GM19372 (cell line): ENCODE measurements around the gene NFYB.
"Not testable (repeated sequence)": the region's sequence is repeated elsewhere in the genome, so short reads cannot be mapped to it uniquely, and the experiment has no call there.

Source experiments
- ATAC-seq: cut with Tn5 transposase; IDR thresholded peaks from one replicate; pipeline ENCODE4 v1.9.1; 2021; ENCODE audit warnings: mild to moderate bottlenecking, low read depth, moderate library complexity; ENCODE audit not compliant: unreplicated experiment

The NFYB gene

DNA sequence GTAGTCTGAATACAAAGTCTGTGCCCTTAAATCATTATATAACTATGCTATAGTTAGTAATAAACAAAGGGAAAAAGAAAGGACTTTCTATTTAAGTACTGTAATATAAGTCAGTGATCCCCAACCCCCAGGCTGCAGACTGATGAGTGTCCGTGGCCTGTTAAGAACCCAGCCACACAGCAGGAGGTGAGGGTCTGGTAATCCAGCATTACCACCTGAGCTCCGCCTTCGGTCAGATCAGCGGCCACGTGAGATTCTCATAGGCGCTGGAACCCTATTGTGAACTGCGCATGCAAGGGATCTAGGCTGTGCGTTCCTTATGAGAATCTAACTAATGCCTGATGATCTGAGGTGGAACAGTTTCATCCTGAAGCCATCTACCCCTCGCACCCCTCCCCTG, 15.7 kb downstream of the NFYB start:
- ATAC-seq: no peak

DNA sequence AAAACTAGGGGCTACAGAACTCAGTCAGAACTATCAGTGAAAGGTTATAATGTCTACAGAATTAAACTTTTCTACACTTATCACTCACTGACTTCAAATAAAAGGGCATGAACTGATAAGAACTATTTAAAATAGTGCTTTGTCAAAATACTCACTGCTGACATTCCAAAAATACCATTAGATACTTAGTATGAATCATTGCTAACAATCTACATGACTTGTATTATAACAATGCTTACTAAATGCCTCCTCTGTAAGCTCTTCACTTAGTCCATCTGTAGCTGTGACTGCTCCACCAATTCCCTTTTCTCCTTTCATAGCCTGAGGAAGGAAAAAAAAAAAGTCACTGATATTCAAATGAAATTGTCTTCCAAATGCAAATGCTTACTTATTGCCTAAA, 17.0 kb downstream of the NFYB start:
- no peak for ATAC-seq

DNA sequence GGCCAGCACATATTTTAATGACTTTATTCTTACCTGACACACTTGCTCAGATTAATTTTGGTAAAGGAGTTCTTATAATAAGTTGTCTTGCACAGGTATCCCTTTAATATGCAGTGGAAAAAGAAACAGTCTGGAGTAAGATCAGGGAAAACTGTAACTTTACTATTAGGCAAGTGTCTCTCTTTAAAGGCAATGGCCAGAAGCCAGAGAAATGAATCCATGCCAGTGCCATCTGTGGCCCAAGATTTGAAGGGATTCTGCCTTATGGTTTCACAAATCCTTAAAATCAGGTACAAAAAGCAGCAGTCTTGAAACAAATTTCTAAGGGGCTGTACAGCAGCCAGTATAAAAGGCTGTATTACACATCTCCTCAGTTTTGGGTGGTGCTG, 22.4 kb downstream of the NFYB start:
- ATAC-seq: no peak

DNA sequence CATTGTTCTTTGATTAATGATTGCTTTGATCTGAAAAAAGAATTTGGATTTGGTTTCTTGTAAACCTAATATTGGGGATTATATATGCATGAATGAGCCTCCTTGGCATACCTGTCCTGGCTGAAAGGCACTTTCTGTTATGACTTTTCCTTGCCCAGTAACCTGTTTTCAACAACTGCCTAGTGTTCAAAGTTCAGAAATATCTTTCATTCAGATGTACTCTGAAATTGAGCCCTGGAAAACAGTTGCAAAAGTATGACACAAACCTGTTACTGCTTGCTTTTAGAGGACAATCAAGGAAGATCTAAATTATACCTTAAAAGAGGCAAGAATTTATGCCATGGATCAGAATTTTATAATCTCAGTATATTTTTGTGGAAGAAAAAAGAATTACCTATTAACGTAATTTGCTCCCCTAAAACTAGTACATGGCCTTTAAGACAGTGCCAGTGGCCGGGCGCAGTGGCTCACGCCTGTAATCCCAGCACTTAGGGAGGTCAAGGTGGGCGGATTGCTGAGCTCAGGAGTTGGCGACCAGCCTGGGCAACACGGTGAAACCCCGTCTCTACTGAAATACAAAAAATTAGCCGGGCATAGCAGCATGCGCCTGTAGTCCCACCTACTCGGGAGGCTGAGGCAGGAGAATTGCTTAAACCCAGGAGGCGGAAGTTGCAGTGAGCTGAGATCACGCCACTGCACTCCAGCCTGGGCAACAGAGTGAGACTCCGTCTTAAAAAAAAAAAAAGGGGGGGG, 23.0 kb downstream of the NFYB start:
- not testable (repeated sequence) for ATAC-seq

DNA sequence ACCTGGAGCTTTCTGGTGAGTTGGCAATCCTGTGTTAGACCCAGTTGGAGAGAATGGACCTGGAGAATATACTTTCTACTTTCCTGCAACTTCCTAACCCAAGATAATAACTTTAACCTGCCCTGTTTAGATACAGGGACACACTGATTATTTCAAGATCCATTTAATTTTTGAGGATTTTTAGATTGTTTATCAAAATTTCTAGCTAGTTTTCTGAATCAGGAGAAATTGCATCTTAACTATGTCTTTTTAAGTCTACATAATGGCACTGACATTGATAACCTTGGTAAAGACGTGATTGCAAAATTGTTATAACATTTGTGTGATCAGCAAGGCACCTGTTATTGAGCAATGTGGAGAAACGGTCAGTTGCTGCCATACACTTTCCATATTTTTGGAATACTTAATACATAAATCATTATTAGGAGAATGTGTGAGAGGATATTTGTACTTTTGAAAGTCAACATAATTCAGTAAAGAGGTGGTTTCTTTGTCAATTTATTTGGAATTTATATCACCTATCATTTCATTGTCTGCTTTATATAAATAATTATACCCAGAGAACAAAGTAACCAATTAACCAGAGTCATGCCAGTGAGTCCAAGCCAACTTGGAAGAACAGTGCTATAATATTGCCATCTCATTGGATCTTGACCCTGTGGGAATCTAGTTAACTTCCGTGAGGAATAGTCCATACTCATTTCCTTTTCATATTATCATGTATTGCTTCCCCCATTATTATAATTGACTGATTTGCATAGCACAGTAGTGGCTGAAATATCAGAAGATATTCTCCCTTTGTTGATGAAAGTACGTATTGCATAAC, 28.4 kb downstream of the NFYB start:
- no peak for ATAC-seq

DNA sequence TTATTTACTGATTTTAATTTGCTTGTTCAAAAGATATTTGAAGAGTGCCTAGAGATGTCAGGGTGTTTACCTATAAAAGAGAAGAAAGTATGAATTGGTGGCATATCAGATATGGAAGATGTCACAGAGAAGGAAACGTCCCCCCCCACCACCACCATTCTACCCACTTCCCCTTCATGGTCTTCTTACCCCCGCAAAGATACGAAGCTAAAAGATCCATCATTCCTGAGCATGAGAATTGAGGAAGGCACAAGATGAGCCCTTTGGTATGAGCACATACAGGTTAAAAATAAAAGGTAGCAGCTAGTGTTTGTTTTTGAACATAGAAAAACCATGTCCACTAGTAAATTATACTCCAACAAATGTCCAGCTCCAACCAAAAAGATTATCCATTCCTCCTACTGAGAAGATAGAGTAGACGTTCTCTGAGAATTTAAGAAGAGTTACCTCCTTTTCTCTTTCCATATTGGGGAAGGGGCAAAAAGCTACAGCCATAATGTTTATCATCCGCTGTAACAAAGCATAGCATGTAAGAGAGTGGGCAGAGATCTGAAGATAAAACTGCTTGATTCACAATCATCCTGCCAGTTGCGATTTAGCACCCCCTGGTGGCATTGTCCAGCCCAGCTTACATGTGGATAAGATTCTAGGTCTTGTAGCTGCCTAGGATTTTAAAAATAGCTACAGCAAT, 29.1 kb downstream of the NFYB start:
- no peak for ATAC-seq

DNA sequence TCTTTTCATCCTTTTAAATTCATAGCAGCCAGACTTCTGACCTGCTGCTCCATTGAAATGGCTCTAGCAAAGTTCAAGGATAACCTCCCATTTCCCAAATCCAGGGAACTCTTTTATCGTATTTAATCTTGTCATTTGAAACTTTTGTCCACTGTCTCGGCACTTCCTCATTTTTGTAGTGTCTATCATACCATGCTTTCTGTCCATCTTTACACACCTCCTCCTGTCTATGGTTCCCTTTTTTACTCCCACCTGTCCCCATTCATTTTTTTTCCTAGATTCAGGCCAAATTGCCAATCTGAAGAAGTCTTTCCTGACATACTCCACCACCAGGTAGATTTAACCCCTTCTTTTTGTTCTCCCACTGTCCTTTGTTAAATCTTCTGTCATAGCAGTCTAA, 31.0 kb downstream of the NFYB start:
- no peak for ATAC-seq

DNA sequence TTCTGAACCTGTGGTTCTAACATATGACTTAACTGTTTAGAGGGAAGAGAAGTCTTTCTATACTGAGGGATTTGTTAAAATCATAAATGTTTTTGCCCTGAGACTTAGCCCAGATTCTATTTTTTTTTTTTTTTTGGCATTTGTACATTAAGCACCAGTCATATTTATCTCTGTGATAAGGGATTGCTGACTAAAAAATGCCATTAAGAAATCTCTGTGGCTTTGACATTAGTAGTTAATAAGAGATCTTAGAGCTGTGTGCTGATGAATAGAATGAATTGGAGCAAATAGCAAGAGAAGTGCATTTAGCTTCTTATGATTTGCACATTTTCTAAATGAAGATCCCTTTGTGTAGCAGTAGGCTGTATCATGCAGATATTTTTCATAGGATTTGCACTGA, 32.5 kb downstream of the NFYB start:
- ATAC-seq: no peak

DNA sequence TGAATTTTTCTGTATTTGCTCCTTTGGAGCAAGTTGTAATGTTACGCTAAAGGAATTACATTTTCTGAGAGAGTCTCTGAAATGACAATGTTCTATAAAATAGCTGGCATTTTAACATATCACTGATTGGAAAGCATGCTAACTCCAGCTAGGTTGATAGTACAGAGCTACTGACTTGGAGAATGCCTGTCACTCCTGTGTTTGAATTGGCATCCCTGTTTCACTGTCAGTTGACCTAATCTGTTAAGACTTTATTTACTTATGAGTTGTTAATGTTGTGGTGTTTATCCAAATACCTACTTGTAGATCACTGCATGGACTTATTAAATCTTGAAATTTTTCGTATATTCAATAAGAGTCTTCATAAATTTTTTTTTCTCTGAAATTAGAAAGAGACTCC, 40.1 kb downstream of the NFYB start:
- ATAC-seq: no peak

DNA sequence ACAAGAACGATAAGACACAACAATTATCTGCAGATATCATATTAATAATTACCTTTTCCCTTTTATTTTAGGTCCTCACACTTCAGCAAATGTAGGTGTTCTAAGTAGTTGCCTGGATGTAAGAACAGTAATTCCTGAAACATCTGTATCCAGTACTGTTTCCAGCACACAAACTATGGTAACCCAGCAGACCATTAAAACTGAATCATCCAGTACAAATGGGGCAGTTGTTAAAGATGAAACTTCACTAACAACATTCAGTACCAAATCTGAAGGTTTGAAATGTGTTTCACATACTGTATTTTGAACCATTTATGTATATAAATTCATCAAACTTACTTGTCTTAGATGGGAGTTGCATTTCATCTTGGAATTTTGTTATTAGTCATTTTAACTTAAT, 42.7 kb downstream of the NFYB start:
- ATAC-seq: no peak

DNA sequence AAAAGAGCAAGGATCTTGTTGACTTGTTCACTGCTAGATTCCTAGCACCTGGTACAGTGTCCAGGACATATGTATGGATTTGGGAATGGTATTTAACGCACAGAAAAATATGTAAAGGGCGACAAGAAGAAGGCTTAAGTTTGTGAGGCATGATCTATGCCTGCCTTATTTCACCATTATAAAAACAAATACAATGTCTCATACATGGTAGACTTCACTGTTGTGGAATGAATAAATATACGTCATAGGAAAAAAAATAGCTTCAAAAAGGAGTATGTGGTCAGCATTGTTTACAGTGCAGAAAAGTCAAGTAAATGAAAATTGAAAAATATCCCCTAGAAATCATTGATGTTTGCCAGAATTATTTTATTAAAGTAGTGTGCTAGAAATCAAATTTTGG, 43.7 kb downstream of the NFYB start:
- no peak for ATAC-seq

DNA sequence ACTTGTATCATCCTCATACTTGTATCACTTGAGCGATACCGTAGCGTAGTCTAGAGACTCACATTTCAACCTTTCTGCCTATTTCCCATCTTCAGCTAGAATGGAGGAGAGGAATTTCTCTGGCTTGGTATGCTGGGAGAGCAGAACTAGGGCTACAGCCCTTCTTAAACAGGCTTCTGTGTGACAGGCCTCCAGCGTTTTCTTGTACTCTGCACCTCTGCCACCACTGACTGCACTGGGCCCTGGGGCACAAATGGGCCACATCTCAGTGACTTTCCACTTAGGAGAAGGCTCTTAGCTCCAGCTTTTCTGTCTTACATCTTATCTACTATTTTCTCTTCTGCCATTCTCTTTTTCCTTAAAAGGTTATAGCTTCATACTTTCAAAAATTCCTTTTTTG, 46.9 kb downstream of the NFYB start:
- no peak for ATAC-seq

DNA sequence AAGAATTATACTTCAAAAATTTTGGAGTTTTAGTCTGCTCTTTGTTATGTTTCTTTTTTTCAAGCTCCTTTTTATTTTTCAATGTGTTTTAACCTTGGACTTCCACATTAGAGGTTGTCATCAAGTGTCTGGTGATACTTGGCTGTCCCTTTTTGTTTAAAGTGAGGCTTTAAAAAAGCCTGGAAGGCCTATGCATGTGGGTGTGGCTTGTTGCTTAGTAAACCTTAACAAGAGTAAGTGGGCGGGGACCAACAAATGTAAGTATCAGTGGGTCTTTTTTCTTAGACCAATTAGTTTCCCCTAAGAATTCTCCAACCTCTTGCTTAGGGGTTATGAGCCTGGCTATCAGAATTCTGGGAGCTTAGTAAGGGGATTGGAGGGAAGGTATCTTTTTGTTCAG, 47.3 kb downstream of the NFYB start:
- no peak for ATAC-seq

DNA sequence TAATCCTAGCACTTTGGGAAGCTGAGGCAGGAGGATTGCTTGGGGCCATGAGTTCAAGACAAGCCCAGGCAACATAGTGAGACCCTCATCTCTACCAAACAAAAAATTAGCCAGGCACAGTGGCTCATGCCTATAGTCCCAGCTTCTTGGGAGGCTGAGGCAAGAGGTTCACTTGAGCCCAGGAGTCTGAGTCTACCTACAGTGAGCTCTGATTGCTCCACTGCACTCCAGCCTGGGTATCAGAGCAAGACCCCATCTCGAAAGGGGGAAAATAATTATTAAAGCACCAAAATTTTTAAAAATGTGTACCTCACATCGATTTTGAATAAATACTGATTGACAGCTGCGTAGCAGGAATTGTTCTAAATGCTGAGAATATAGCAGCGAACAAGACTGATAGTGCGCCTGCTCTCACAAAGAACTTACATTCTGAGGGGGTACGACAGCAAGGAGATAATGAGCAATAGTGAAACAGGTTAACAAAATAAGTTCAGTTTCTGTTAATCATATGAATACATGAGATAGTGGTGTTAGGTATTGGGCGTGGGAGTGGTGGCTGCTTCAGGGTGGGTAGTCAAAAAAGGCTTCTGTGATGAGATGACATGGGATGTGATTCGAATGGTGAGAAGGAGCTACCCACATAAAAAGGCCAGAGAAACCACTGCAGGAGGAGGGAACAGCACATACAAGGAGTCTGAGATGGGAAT, 54.1 kb downstream of the NFYB start:
- no peak for ATAC-seq

DNA sequence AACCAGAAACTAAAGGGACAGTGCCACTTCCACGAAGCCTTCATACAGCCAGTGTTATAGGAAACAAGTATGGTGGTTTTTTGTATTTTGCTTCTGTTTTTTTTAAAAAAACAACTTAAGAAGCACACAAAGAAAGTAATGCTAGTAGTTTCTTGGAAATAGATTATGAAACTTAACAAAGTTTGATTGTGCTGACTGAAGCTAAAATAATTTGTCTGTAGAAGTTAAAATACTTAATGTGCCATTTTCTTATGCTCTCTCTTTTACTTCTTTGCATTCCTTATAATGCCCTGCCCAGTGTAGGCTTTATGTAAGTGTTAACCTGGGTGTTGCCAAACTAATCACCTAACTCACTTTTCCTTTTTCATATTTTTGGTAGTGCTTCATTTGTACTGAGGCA, 57.2 kb downstream of the NFYB start:
- ATAC-seq: no peak

DNA sequence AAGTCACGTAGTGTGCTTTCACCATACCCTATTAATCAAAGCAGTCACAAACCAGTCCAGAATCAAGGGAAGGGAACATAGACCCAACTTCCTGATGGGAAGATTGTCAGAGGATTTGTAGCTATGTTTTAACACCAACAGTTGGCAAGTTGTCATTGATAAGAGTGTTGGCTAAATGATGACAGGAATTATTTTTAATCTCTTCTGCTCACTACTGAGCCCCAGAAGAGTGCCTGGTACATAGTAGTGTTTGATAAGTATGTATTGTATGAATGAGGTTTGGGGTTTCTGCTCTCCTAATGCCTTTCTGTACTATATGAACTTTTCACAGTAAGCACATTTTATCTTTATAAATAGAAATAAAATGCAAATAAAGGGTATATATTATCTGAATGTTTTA, 59.0 kb downstream of the NFYB start:
- ATAC-seq: no peak

DNA sequence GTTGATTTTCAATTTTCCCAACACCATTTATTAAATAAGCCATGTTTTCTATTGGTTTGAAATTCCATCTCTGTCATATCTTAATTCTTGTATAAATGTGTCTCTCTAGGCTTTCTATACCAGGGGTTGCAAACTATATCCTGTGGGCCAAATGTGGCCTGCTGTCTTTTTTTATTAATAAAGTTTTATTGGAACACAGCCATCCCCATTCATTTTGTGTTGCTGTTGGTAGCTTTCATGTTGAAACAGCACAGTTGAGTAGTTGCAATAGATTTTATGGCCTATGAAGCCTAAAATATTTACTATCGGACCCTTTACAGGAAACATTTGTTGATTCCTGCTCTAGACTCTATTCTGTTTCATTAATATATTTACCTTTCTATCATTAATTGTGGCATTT, 64.3 kb downstream of the NFYB start:
- no peak for ATAC-seq

DNA sequence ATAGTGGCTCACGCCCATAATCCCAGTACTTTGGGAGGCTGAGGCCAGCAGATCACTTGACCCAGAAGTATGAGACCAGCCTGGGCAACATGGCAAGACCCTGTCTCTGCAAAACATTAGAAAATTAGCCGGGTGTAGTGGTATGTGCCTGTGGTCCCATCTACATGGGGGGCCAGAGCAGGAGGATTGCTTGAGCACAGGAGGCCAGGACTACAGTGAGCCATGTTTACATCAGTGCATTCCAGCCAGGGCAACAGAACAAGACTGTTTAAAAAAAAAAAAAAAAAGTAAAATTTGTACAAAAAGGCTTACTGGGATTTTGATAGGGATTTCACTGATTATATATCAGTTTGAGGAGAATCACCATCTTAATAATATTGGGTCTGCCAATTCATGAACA, 65.9 kb downstream of the NFYB start:
- no peak for ATAC-seq
